ENCODE data around the gene KRTAP5-10.
"Not testable (repeated sequence)": the region's sequence is repeated elsewhere in the genome, so short reads cannot be mapped to it uniquely, and the experiment has no call there.

KRTAP5-10 gene

DNA sequence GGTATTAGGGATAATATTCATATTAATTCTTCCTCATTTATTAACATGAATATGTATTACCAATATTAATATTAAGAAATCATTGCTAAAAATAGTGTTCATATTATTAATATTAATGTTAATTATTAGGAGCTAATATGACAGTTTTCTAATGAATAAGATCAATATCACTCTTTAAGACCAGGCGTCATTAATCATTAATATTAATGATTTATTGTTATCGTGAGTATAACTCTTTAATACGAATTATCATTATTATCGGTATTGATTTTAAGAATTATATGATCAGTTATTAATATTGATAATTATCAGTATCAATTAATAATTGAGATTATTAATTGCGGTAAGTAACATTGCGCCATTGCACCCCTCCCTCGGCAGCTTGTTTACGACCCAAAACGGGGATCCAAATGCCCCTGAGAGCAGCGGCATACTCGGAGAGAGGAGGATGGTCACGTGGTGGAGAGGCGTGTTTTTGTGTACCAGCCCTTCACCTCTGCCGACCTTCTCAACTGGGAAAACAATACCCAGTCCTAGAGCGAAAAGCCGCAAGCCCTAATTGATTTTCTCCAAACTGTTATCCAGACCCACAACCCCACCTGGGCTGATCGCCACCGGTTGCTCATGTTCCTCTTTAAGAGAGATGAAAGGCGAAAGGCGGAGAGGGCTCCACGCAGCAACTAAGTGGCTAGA is 46.0 kb downstream of the KRTAP5-10 start:
- DNase-seq (ENCODE audit: low spot score): not testable (repeated sequence)

DNA sequence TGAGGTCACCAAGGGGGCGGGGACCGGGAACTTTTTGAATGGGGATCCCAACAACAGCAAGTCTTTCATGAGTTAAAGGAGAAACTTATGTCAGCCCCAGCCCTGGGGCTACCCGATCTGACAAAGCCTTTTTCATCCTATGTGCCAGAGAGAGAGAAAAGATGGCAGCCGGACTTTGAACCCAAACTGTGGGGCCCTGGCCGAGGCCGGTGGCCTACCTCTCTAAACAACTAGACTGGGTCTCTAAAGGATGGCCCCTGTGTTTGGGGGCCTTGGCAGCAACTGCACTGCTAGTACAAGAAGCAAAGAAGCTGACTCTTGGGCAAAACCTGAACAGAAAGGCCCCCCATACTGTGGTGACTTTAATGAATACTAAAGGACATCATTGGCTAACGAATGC is 48.6 kb downstream of the KRTAP5-10 start:
- not testable (repeated sequence) for DNase-seq (ENCODE audit: low spot score)

GRCh38 chr11:71614366-71614917 is 49.1 kb downstream of the KRTAP5-10 start:
- not testable (repeated sequence) for DNase-seq (ENCODE audit: low spot score)

DNA sequence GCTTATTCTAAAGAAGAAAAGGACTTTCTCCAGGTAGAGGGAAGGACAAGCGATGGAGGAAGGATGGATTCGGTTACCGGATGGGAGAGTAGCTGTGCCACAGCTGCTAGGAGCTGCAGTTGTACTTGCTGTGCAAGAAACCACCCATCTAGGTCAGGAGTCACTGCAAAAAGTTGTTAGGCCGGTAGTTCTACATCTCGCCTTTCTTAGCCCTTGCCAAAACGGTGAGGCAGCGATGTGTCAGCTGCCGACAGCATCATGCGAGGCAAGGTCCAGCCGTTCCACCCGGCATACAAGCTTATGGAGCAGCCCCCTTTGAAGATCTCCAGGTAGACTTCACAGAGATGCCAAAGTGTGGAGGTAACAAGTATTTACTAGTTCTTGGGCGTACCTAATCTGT is 49.6 kb downstream of the KRTAP5-10 start:
- DNase-seq (ENCODE audit: low spot score): not testable (repeated sequence)

Measured in pons (tissue), 1 donor.